GM21786 (cell line): ENCODE measurements around the gene OLFML3.

Experiments used
- ATAC-seq: cut with Tn5 transposase; IDR thresholded peaks from one replicate; pipeline ENCODE4 v1.9.1; 2021; ENCODE audit not compliant: unreplicated experiment

Gene OLFML3

GRCh38 chr1:114023377-114023776 lies 44.1 kb downstream of the OLFML3 start:
- no peak for ATAC-seq

- no peak for ATAC-seq
Observed at GRCh38 chr1:114024049-114024448, 44.8 kb downstream of the OLFML3 start.

GRCh38 chr1:114025609-114026401 lies 46.5 kb downstream of the OLFML3 start:
- no peak for ATAC-seq

- ATAC-seq, result no peak
Observed at GRCh38 chr1:114026797-114027196, 47.5 kb downstream of the OLFML3 start.
